SK-N-SH (cell line): Measurements from ENCODE around the gene DNAAF9.

Source experiments
- CTCF ChIP-seq: fragments of 200-600 bp; sonication (generic); IDR thresholded peaks from 2 replicates; pipeline ENCODE4 v1.6.1; 2017; ENCODE audit warnings: antibody characterized with exemption, mild to moderate bottlenecking, moderate library complexity
- ELF1 ChIP-seq: IDR thresholded peaks from 2 replicates; pipeline ENCODE4 v1.4.0; 2012
- EZH2phosphoT487 ChIP-seq: fragments of 200-600 bp; sonication (generic); IDR thresholded peaks from 2 replicates; pipeline ENCODE4 v1.6.1; 2017; ENCODE audit warnings: low read depth, mixed run types, mild to moderate bottlenecking, antibody characterized with exemption, moderate library complexity, borderline replicate concordance
- FOXM1 ChIP-seq: IDR thresholded peaks from 2 replicates; pipeline ENCODE4 v1.4.0; 2012; ENCODE audit warnings: low read depth, mild to moderate bottlenecking
- JUND ChIP-seq: IDR thresholded peaks from 2 replicates; pipeline ENCODE4 v1.4.0; 2012
- MAX ChIP-seq: IDR thresholded peaks from 2 replicates; pipeline ENCODE4 v1.4.0; 2012; ENCODE audit warnings: low read depth
- POLR2AphosphoS5 ChIP-seq: IDR thresholded peaks from 2 replicates; pipeline ENCODE4 v1.6.1; 2012; ENCODE audit warnings: low read depth, low read length
- RAD21 ChIP-seq: IDR thresholded peaks from 2 replicates; pipeline ENCODE4 v1.6.1; 2012; ENCODE audit warnings: mild to moderate bottlenecking, low read length
- SIN3A ChIP-seq: IDR thresholded peaks from 2 replicates; pipeline ENCODE4 v1.6.1; 2012; ENCODE audit warnings: low read depth, mild to moderate bottlenecking, low read length, moderate library complexity, borderline replicate concordance
- TCF12 ChIP-seq: IDR thresholded peaks from 2 replicates; pipeline ENCODE4 v1.4.0; 2012
- TF ChIP-seq, protein P1 (sequence below): IDR thresholded peaks from 2 replicates; pipeline ENCODE4 v1.6.1; 2012; ENCODE audit warnings: mild to moderate bottlenecking, low read depth, low read length, moderate library complexity
- TF ChIP-seq, protein P2 (sequence below): IDR thresholded peaks from 2 replicates; pipeline ENCODE4; 2012

DNA sequence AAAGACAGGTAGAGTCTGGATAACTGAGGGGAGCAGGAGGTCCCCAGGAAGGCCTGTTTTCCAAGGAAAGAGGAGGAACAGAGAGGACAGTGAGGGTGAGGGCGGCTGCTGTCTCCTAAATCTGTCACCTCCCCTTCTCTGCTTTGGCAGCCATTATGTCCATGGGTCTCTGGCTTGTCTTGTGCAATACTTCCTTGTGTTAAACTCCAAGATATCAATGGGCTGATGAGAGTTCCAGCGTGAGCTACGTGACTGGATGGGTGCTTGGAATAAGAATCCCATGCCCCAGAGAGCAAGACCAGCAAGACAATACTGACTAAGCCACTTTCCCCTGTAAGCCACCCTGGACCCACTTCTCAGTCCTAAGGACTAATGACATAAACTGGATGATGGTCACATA is 26.3 kb upstream of the DNAAF9 start:
- TF ChIP-seq ELF1 (no peak), POLR2AphosphoS5 (no peak), FOXM1 (no peak), CTCF (no peak), RAD21 (no peak), EZH2phosphoT487 (no peak), TCF12 (no peak), SIN3A (no peak), MAX (no peak), JUND (no peak)
- TF ChIP-seq, protein P1, sequence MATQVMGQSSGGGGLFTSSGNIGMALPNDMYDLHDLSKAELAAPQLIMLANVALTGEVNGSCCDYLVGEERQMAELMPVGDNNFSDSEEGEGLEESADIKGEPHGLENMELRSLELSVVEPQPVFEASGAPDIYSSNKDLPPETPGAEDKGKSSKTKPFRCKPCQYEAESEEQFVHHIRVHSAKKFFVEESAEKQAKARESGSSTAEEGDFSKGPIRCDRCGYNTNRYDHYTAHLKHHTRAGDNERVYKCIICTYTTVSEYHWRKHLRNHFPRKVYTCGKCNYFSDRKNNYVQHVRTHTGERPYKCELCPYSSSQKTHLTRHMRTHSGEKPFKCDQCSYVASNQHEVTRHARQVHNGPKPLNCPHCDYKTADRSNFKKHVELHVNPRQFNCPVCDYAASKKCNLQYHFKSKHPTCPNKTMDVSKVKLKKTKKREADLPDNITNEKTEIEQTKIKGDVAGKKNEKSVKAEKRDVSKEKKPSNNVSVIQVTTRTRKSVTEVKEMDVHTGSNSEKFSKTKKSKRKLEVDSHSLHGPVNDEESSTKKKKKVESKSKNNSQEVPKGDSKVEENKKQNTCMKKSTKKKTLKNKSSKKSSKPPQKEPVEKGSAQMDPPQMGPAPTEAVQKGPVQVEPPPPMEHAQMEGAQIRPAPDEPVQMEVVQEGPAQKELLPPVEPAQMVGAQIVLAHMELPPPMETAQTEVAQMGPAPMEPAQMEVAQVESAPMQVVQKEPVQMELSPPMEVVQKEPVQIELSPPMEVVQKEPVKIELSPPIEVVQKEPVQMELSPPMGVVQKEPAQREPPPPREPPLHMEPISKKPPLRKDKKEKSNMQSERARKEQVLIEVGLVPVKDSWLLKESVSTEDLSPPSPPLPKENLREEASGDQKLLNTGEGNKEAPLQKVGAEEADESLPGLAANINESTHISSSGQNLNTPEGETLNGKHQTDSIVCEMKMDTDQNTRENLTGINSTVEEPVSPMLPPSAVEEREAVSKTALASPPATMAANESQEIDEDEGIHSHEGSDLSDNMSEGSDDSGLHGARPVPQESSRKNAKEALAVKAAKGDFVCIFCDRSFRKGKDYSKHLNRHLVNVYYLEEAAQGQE = no peak
- TF ChIP-seq, protein P2, sequence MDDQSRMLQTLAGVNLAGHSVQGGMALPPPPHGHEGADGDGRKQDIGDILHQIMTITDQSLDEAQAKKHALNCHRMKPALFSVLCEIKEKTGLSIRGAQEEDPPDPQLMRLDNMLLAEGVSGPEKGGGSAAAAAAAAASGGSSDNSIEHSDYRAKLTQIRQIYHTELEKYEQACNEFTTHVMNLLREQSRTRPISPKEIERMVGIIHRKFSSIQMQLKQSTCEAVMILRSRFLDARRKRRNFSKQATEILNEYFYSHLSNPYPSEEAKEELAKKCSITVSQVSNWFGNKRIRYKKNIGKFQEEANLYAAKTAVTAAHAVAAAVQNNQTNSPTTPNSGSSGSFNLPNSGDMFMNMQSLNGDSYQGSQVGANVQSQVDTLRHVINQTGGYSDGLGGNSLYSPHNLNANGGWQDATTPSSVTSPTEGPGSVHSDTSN = no peak
